ENCODE data around the gene CMBL. TPM values are rescaled to one million over a fixed set of nuclear protein-coding genes. Genes with fewer than 3 reads are reported as not detected.

The CMBL gene
- total RNA-seq, 1 experiment from 2014 or later = 12.6 TPM

DNA sequence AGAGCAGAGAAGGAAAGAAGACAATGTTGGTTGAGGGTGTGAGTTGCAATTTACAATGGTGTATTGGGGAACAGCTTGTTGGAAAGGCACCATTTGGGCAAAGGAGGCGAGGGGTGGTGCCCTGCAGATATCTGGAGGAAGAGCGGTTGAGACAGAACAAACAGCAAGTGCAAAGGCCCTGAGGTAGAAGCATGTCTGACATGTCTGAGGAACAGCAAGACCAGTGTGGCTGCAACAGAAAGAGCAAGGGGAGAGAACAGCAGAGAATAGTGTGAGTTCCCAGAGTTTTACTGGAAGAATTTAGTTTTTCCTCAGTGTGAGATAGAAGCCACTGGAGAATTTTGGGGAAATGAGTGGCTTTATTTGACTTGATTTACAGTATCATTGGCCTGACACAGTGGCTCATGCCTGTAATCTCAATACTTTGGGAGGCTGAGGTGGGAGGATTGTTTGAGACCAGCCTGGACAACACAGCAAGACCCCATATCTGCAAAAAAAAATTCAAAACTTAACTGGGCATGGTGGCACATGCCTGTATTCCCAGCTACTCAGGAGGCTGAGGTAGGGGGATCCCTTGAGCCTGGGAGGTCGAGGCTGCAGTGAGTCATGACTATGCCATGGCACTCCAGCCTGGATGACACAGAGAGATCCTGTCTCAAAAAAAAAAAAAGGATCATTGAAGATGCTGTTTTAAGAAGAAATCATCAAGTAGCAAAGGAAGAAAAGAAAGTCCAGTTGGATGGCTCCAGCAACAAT lies 13.6 kb downstream of the CMBL start:
- Histone ChIP-seq H3K14ac (ENCODE audit: insufficient read depth, low read length) (no peak overlapping the region), H3K4me2 (ENCODE audit: insufficient read depth, insufficient read length, low read length) (no peak overlapping the region), H4K91ac (ENCODE audit: insufficient read length, low read depth, low read length) (no peak overlapping the region), H2AK5ac (ENCODE audit: insufficient read length, low read length) (no peak overlapping the region), H2BK15ac (ENCODE audit: low read depth, low read length) (no peak overlapping the region), H4K20me1 (ENCODE audit: control insufficient read depth, insufficient read depth, insufficient read length) (no peaks in the 10 kb centered on the region), H4K5ac (ENCODE audit: insufficient read length, low read depth, low read length) (no peak overlapping the region), H3K9me3 (ENCODE audit: control insufficient read depth, low read depth, low read length) (no peaks in the 10 kb centered on the region), H3K4me1 (ENCODE audit: insufficient read depth, low read length) (no peaks in the 10 kb centered on the region), H3K56ac (ENCODE audit: insufficient read length, low read depth, low read length) (no peak overlapping the region), H2BK5ac (ENCODE audit: insufficient read length, low read length) (no peak overlapping the region), H3K23ac (ENCODE audit: insufficient read length, low read depth, low read length) (no peak overlapping the region), H3K4ac (ENCODE audit: low read depth, low read length) (no peak overlapping the region), H3K27ac (ENCODE audit: insufficient read length, low read depth, low read length) (no peak overlapping the region), H3K79me2 (ENCODE audit: insufficient read depth, low read length) (peaks cover 2% of the 10 kb centered on the region), H2BK12ac (ENCODE audit: insufficient read length, low read depth, low read length) (no peak overlapping the region), H3K79me1 (ENCODE audit: insufficient read depth, low read depth, low read length, poor library complexity, severe bottlenecking) (no peaks in the 10 kb centered on the region), H3K23me2 (ENCODE audit: insufficient read length, low read depth, low read length, poor library complexity, severe bottlenecking) (no peaks in the 10 kb centered on the region), H2AFZ (ENCODE audit: low read length) (no peak overlapping the region), H3T11ph (ENCODE audit: low read length) (no peak overlapping the region), H3K9ac (ENCODE audit: extremely low read depth, insufficient read length, low read length) (no peak overlapping the region), H2BK20ac (ENCODE audit: low read depth, low read length, poor library complexity, severe bottlenecking) (no peak overlapping the region), H3K18ac (ENCODE audit: insufficient read length, low read depth, low read length) (no peak overlapping the region), H4K8ac (replicated peaks; ENCODE audit: insufficient read length, low read depth, low read length) (no peak overlapping the region), H3K27me3 (ENCODE audit: insufficient read depth, low read length) (no peaks in the 10 kb centered on the region), H2BK120ac (ENCODE audit: low read depth, low read length, poor library complexity, severe bottlenecking) (no peak overlapping the region)
- no peak for DNase-seq
- no peaks in the 10 kb centered on the region for H3K27me3 Mint-ChIP-seq (ENCODE audit: low read depth)
- H3K36me3 Mint-ChIP-seq (ENCODE audit: insufficient read depth in 1 of 3, low read depth in 3 of 3) = peaks cover 2 to 11% (median 5%) of the 10 kb centered on the region in 3 experiments; a peak in 5 of 7 replicates
- TF ChIP-seq, protein P1, sequence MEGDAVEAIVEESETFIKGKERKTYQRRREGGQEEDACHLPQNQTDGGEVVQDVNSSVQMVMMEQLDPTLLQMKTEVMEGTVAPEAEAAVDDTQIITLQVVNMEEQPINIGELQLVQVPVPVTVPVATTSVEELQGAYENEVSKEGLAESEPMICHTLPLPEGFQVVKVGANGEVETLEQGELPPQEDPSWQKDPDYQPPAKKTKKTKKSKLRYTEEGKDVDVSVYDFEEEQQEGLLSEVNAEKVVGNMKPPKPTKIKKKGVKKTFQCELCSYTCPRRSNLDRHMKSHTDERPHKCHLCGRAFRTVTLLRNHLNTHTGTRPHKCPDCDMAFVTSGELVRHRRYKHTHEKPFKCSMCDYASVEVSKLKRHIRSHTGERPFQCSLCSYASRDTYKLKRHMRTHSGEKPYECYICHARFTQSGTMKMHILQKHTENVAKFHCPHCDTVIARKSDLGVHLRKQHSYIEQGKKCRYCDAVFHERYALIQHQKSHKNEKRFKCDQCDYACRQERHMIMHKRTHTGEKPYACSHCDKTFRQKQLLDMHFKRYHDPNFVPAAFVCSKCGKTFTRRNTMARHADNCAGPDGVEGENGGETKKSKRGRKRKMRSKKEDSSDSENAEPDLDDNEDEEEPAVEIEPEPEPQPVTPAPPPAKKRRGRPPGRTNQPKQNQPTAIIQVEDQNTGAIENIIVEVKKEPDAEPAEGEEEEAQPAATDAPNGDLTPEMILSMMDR (conservative IDR thresholded peaks at IDR 0.05) = no peak
- peaks cover 12 to 18% of the 10 kb centered on the region in 2 experiments for H3K4me1 Mint-ChIP-seq
- WGBS (ENCODE audit: extremely low coverage, insufficient read length, low lambda C conversion rate) = no CpG with 5 or more reads among the region's 3 CpGs
- no peak overlapping the region for H3K4me3 Mint-ChIP-seq
- peak overlapping the region in 2 of 3 experiments; percentile 6 to 10; a peak in 2 of 7 replicates for H3K27ac Mint-ChIP-seq
- H3K9me3 Mint-ChIP-seq = peaks cover 0 to 4% of the 10 kb centered on the region in 2 experiments; a peak in 2 of 5 replicates
